GM21528 (cell line): Measurements from ENCODE around the gene KIF5B.
"Not testable (repeated sequence)": the region's sequence is repeated elsewhere in the genome, so short reads cannot be mapped to it uniquely, and the experiment has no call there.

ENCODE experiments used
- ATAC-seq: cut with Tn5 transposase; IDR thresholded peaks from one replicate; pipeline ENCODE4 v1.9.1; 2021; ENCODE audit warnings: mild to moderate bottlenecking, moderate library complexity; ENCODE audit not compliant: unreplicated experiment, low FRiP score

Gene KIF5B

DNA sequence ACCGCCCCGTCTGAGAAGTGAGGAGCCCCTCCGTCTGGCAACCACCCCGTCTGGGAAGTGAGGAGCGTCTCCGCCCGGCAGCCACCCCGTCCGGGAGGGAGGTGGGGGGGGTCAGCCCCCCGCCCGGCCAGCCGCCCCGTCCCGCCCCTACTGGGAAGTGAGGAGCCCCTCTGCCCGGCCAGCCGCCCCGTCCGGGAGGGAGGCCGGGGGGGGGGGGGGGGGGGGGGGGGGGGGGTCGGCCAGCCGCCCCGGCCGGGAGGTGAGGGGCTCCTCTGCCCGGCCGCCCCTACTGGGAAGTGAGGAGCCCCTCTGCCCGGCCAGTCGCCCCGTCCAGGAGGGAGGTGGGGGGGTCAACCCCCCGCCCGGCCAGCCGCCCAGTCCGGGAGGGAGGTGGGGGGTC, 86.4 kb downstream of the KIF5B start:
- ATAC-seq = not testable (repeated sequence)

- ATAC-seq = no peak
Observed at GRCh38 chr10:31963589-31963980, 92.6 kb downstream of the KIF5B start.

GRCh38 chr10:31962826-31963588, 93.2 kb downstream of the KIF5B start:
- no peak for ATAC-seq

- ATAC-seq = no peak
Observed at GRCh38 chr10:31961277-31962074, 94.7 kb downstream of the KIF5B start.

- ATAC-seq = no peak
Observed at GRCh38 chr10:31959461-31960173, 96.6 kb downstream of the KIF5B start.
